HG03432 (cell line): ENCODE data around the gene TCF12.
"Not testable (repeated sequence)": the region's sequence is repeated elsewhere in the genome, so short reads cannot be mapped to it uniquely, and the experiment has no call there.

Experiments
- ATAC-seq: cut with Tn5 transposase; IDR thresholded peaks from one replicate; pipeline ENCODE4 v1.9.1; 2021; ENCODE audit warnings: mild to moderate bottlenecking, moderate library complexity; ENCODE audit not compliant: unreplicated experiment

TCF12 gene

DNA sequence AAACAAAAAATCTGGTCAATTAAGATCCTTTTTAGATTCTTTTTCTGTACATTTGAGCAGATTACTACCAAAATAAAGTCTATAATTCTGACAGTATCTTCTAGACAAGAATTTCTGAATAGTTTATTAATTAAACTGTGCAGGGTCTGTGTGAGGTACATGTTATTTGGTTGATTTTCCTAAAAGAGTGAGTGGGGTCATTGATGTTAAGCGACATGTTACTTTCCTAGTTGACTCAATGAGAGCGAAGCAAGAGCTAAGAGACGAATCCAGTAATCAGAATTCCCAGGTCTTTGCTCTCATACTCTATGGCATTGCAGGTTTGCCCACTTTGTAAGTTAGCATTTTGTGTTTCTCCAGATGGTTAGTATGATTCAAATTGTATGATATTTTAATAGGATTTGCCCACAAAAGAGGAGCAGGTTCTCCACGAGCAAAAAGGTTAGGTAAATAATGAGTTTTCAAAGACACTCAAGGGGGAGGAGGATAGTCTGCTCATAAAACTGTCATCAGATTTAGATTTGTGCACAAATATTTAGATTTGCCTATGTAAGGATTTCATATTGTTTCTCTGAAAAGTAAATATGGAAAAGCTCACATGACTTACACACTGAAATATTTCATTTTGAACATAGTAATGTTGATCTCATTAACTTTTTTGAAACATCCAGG is 240.7 kb downstream of the TCF12 start:
- no peak for ATAC-seq

DNA sequence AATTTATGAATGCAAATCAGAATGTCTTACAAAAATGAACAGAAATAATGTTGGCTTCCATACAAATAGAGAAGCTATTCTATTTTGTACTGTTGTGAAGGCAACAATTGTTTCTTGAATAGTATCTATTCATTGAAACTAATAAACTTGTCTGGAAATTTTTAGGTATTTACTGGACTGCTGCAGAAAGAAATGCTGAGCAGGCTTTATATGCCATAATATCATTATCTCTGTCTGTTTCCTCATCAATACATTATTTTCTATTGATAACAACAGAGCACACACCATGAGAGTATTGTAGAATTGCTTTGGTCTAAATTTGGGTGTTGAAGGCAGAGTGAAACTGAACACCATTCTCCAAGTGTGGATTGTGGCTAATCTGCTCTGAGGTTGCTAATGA is 241.3 kb downstream of the TCF12 start:
- no peak for ATAC-seq

DNA sequence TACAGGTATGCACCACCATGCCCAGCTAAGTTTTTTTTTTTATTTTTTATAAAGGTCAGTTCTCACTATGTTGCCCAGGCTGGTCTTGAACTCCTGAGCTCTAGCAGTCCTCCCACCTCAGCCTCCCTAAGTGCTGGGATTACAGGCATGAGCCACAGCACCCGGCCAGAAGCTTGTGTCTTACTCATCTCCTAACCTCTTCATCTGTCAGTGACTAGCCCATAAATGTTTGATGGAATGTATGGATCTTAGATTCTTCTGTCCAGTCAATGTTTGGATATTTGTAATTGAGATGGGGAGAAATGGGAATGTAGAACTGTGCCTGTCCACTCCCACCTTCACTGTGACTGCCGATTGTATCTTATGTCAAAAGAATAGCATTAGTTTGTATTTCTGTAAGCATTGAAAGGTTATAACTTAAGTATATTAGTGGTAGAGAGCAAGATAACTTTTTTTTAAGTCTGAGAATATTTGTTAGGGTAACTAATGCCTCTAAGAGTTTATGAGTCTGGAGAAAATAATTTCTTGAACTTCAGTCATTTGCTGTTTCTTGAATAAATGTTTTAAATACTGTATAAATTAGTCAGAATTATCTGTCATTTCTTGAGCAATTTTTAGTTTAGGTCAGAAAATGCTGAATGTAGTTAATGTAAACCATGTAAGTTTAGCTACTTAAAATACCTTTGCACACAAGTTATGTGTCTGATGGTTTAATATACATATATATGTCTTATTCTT is 242.5 kb downstream of the TCF12 start:
- no peak for ATAC-seq

DNA sequence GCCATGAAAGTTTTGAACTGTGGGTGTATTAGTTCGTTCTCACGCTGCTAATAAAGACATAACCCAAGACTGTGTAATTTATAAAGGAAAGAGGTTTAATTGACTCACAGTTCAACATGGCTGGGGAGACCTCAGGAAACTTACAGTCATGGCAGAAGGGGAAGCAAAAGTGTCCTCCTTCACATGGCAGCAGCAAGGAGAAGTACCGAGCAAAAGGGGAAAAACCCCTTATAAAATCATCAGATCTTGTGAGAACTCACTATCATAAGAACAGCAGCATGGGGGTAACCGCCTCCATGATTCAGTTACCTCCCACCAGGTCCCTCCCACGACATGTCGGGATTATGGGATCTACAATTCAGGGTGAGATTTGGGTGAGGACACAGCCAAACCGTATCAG is 245.8 kb downstream of the TCF12 start:
- not testable (repeated sequence) for ATAC-seq

DNA sequence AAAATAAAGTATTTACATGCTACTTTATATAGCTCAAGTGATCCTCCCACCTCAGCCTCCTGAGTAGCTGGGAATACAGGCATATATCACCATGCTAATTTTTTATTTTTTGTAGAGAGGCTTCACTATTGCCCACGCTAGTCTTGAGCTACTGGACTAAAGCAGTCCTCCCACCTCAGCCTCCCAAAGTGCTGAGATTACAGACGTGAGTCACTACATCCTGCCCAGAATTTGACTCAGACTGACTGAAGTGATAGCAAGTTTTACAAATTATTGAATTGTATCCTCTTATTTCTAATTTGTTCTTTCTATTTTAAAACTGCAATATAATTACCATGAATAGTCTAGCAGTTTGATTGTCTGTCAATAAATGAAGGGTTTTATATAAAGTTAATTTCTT is 247.5 kb downstream of the TCF12 start:
- ATAC-seq: no peak

DNA sequence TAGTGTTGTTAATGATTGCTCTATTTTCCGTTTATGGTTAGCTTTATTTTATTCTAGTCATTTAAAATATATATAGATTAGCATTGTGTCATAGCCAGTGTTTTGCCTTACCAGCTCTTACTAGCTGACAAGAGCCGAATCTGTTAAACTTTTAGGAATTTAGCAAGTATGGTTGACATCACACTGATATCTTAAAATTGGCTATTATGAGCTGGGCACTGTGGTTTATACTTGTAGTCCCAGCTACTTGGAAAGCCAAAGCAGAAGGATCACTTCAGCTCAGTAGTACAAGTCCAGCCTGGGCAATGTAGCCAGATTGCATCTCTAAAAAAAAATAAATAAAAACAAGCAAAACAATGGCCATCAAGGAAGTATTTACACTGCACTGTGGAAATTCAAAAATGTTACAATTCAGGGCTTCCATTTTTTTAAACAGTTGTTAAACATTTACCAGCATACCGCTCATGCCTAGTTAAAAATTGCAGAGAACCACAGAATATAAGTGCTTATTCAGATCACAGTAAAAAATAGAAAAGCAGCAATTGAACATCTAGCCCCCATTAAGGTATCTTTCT is 249.5 kb downstream of the TCF12 start:
- ATAC-seq: no peak

DNA sequence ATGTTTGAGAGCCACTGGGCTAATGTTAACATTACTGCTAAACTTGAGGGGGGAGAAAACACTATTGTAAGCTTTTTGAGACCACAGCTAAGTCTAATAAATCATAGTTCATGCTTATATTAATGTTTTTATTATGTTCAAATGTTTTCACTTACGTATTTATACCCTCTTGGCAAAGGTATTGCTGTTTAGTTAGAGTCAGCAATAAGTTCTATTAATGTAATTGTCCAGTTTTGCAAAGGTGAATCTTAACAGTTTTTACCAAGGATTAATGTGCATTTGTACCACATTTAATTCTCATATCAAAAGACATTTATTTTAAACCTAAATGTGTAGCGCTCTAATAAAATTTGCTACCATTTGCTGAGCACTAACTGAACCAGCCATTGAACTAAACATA is 251.2 kb downstream of the TCF12 start:
- no peak for ATAC-seq

DNA sequence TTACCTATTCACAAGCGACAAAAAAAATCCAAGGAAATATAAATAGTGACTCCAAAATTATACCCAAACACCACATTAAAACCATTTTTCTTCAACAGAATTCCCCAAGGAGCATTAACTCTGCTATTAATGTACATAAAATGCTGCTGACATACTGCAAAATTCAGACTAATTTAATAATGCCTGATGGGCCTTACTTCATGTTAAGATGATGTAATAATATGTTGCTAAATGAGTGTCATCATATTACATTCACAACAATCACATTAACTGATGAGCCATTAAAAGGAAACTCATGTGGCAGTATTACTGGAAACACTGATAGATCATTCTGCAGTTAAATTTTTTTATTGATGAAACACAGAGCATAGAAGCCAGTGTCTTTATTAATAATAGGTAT is 253.0 kb downstream of the TCF12 start:
- no peak for ATAC-seq

DNA sequence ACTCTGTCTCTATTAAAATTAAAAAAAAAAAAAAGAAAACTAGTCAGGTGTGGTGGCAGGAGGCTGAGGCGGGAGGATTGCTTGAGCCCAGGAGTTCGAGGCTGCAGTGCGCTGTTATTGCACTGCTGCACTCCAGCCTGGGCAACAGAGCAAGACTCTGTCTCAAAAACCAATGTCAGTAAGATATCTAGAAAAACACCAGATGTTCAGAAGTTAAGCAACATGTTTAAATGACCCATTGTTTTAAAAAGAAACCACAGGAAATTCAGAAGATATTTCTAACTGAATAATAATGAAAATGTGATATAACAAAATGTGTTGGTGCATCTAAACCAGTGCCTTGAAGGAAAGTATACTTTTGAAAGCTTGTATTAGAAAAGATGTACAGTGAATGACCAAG is 254.5 kb downstream of the TCF12 start:
- ATAC-seq: no peak

DNA sequence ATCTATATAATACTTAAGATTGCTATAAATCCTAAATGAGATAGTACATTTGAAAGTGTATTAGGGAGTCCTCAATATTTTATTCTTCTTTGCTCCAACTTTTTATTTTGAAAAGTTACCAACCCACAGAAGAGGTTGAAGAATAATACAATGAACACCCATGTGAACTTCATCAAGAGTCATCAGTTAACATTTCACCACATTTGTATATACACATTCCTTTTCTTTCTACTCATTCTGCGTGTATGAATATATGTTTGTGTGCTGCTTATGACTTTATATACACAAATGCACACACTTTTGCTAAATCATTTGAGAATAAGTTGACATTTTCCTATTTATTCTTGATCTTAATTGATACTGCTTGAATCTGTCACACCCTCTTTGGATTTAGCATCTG is 264.6 kb downstream of the TCF12 start:
- no peak for ATAC-seq

DNA sequence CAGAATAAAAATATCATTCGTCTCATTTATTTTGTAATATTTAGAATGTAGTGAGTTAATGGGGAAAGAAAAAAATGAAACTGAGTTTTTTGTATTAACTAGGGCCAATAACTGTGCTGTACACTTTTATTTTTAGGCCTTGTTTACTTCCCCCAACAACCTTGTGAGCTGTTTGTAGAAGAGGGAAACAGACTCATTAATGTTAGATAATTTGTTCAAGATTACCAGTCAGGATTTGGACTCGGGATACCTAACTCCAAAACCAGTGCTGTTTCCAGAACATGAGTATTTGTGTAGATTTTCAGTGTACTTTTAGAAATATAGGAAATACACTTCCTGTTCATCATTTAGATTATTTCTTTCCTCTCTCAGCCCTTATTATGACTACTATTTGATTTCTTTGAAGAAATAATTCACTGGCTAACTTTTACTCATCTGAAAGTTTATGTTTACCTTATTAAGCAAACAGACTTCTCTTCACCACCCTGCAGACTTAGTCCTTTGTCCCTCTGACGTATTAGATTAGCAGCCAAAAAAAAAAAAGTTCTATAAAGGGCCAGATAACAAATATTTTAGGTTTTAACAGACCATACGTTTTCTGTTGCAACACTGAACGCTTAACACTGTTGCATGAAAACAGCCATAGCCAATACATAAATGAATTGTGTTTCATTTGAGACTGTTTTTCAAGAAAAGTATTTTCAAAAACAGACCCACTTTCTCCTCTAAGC is 265.3 kb downstream of the TCF12 start:
- ATAC-seq: no peak

DNA sequence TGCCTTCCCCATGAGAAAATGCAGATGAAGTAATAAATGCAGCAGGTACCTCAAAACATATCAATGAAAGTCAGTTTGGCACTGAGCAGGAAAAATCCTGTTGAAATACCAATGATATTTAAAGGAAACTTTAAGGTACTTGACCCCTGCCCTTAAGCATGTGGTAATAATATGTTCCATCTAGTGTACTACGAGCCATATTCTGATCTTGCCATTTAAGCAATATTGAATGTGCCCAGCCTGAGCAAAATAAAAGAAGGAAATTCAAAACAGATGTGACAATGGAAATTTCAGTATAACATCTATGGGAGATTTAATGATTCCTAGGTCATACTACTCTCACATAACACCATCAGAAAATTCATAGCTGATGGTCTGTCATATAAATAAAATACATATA is 266.1 kb downstream of the TCF12 start:
- ATAC-seq: no peak

DNA sequence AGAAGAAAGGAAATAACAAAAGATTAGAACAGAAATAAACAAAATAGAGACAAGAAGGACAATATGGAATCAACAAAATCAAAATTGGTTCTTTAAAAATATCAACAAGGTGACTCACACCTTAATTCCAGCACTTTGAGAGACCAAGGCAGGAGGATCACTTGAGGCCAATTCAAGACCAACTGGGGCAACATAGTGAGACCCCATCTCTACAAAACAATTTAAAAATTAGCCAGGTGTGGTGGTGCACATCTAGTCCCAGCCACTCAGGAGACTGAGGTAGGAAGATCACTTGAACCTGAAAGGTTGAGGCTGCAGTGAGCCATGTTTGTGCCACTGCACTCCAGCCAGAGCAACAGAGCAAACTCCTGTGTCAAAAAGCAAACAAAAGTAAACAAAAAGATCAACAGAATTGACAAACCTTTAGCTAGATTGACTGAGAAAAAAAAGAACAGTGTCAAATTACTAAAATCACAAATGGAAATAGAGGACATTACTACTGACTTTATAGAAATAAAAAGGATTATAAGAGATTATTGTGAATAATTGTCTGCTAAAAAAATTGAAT is 267.1 kb downstream of the TCF12 start:
- no peak for ATAC-seq

DNA sequence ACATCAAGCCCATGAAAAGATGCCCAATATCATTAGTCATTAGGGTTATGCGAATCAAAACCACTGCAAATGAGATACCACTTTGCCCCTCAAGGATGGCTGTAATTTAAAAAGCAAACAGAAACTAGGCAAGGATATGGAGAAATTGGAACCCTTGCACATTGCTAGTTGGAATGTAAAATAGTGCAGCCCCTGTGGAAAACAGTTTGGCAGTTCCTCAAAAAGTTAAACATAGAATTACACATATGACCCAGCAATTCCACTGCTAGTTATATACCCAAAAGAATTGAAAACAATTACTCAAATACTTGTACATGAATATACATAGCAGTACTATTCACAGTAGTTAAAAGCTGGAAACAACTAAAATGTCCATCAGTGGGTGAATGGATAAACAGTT is 271.0 kb downstream of the TCF12 start:
- ATAC-seq: no peak

DNA sequence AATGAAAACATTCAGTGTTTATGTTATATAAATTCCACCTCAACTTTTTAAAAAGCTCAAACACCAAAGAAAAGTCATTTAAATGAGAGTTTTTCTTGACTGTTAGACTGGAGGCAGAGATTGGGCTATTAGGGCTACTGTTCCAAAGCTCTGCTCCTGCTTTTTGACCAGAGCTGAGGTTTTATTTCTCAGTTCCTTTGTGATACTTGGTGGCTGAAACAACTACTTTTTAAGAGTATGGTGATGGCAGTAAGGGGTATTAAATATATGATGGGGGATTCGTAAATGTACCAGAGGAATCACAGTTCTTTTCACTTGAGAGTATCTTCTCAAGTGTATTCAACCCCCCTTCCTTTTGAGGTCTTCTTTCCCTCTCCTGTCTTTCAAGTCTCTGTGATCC is 271.8 kb downstream of the TCF12 start:
- ATAC-seq: no peak

DNA sequence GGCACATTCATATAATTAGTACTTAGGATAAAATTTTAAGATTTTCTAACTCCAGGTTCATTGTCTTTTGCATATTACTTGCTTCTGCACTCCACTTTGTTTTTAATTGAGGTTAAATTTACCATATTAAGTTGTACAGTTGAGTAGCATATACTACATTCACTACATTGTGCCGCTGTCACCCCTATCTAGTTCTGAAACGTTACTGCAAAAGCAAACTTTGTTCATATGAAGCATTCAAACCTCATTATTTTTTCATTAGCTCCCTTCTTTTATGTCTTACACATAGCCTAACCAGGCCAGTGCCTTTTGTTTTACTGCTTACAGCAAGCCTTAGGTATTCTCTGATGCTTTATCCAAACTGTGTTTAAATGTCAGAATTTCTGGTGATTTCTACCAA is 274.7 kb downstream of the TCF12 start:
- no peak for ATAC-seq

DNA sequence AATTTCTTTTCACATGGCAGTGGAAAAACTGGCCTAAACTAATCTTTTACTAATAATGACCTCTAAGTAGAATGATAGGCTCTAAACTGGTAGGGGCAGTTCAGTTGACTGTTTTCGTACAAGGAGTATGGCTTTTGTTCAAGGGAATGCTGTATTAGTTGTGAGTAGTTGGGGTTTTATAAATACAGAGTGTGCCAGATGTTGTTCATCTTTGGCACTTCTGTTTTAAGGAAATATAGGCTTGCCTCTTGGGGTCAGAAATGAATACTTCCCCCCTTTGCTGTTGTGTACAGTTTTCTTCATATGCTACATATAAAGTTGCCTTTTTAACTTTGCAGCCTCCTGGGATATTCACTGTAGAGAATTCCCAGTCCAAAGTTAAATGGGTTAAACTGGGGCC is 276.9 kb downstream of the TCF12 start:
- ATAC-seq: no peak

DNA sequence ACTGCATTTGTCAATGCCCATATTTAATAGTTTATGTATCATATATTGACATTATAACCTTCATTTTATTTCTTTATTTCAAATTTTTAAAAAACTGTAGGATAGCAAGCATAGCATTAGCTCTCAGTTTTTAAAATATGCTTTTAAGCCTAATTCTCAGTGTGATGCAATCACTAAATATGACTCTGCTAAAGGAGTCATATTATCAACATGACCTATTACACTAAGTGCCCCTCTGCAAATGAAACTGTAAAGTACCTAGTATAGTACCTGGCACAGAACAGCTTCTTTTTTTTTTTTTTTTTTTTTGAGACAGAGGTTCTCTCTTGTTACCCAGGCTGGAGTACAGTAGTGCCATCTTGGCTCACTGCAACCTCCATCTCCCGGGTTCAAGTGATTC is 278.4 kb downstream of the TCF12 start:
- no peak for ATAC-seq

DNA sequence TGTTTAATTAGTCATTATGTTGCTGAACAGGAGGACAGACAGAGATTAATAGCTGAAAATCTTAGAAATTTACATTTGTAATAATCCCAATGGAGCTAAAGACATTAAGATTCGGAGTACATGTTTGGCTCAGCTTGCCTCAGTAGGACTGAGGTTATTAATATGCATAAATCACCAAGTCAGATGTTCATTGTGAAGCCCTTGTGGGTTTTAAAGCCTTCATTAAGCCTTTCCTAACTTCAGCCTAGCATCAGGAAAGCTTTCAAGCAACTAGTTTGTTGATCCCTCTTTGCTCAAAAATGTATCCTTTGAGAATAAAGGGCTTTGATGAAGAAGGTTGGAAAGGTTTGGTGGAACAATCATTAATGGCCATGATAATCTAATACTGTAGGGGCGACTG is 279.7 kb downstream of the TCF12 start:
- no peak for ATAC-seq

DNA sequence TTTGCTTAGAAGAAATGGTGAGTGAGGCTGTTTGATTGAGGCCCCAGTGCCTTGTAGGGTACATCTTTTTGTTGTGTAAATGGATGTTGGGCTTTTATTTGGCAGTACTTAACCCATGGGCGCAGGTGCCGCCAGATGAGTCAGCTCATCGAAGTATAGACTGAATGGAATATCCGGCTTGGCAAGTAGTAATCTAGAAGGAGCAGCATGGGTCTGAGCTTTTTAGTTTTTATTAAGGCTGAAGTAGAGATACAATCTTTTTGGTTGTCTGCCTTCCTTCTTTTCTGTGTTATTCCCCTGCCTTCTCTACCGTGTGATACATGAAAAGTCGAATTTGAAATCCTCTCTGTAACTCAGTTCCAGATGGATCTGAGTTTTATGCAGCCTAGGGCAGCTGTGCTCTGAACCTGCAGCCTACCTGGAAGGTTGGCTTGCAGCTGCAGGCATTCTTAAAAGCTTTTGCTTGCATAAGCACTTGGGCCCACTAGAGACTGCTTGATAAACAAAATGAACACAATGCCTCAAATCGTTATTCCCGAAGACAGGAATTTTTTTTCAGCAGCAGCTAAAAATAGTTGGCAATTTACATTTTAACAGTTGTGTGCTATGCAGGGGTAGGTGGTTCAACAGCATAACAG is 280.3 kb downstream of the TCF12 start:
- no peak for ATAC-seq

DNA sequence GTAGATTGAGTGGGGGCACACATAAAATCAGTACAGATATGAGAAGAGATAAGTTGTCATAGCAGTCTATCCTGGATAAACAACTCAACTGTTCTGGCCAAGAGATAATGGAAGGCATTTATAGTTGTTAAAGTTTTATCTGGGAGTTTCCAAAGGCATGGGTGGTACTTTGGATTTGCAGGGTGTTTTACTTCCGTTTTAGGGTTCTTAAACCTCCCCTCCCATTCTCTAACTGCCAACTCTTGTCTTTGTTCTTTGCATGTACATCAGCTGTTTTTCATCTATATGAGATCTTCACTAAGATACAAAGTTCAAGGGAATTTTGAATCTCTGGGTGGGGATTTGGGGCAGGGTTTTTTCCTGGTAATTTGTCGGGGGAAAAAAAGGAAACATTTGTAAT is 283.1 kb downstream of the TCF12 start:
- no peak for ATAC-seq
